Measurements from ENCODE around the gene RBFOX1. TPM values are rescaled to one million over a fixed set of nuclear protein-coding genes. Genes with fewer than 3 reads are reported as not detected.

The RBFOX1 gene
- total and polyA plus RNA-seq, 2 donors from 2014 or later: 0.24 to 0.66 TPM

- no peak for FAIRE-seq
- H3K4me3 ChIP-seq (ENCODE audit: low read length in 3 of 3): no peak overlapping the region
- H3K9me3 ChIP-seq (ENCODE audit: control insufficient read depth in 2 of 3, insufficient read depth in 1 of 3, low read length in 3 of 3): peaks cover 0 to under 1% (median 0%) of the 10 kb centered on the region in 3 donors
- TF ChIP-seq CTCF (IDR thresholded peaks at IDR 0.05; ENCODE audit: borderline replicate concordance, extremely low read depth, insufficient read depth): no peak
- intact Hi-C loops (cut with DNase I): no loop called here
- H3K4me1 ChIP-seq (ENCODE audit: control insufficient read depth in 2 of 3, insufficient read depth in 2 of 3, low read depth in 1 of 3, low read length in 3 of 3): no peaks in the 10 kb centered on the region
- H3K27me3 ChIP-seq (ENCODE audit: control insufficient read depth, insufficient read depth, low read length): no peaks in the 10 kb centered on the region
- no peak overlapping the region for H3K9ac ChIP-seq (ENCODE audit: low read length in 3 of 3)
- peak in 1 of 5 donors; percentile 30 for DNase-seq
- H3K36me3 ChIP-seq (ENCODE audit: control insufficient read depth in 2 of 3, insufficient read depth in 3 of 3, low read length in 3 of 3): no peaks in the 10 kb centered on the region
- no peak overlapping the region for H3K27ac ChIP-seq (ENCODE audit: low read depth in 2 of 2, low read length in 2 of 2)
These were observed 117.2 kb downstream of the RBFOX1 start for GRCh38 chr16:7449808-7450207.

- FAIRE-seq: no peak
- Histone ChIP-seq H3K4me1 (ENCODE audit: control insufficient read depth in 2 of 3, insufficient read depth in 2 of 3, low read depth in 1 of 3, low read length in 3 of 3) (no peaks in the 10 kb centered on the region), H3K36me3 (ENCODE audit: control insufficient read depth in 2 of 3, insufficient read depth in 3 of 3, low read length in 3 of 3) (no peaks in the 10 kb centered on the region), H3K4me3 (ENCODE audit: low read length in 3 of 3) (no peak overlapping the region), H3K9me3 (ENCODE audit: control insufficient read depth in 2 of 3, insufficient read depth in 1 of 3, low read length in 3 of 3) (peaks cover 0 to 3% (median 0%) of the 10 kb centered on the region in 3 donors), H3K9ac (ENCODE audit: low read length in 3 of 3) (no peak overlapping the region), H3K27ac (ENCODE audit: low read depth in 2 of 2, low read length in 2 of 2) (no peak overlapping the region), H3K27me3 (ENCODE audit: control insufficient read depth, insufficient read depth, low read length) (no peaks in the 10 kb centered on the region)
- TF ChIP-seq CTCF (IDR thresholded peaks at IDR 0.05; ENCODE audit: borderline replicate concordance, extremely low read depth, insufficient read depth): no peak
- DNase-seq: peak in 2 of 5 donors; percentile 27 to 42
- intact Hi-C loops (cut with DNase I): no loop called here
These were observed 117.8 kb downstream of the RBFOX1 start for GRCh38 chr16:7450440-7450839.

- FAIRE-seq (no peak), DNase-seq (no peak)
- Histone ChIP-seq H3K4me1 (ENCODE audit: control insufficient read depth in 2 of 3, insufficient read depth in 2 of 3, low read depth in 1 of 3, low read length in 3 of 3) (no peaks in the 10 kb centered on the region), H3K36me3 (ENCODE audit: control insufficient read depth in 2 of 3, insufficient read depth in 3 of 3, low read length in 3 of 3) (no peaks in the 10 kb centered on the region), H3K27ac (ENCODE audit: low read depth in 2 of 2, low read length in 2 of 2) (no peak overlapping the region), H3K27me3 (ENCODE audit: control insufficient read depth, insufficient read depth, low read length) (no peaks in the 10 kb centered on the region), H3K4me3 (ENCODE audit: low read length in 3 of 3) (no peak overlapping the region), H3K9me3 (ENCODE audit: control insufficient read depth in 2 of 3, insufficient read depth in 1 of 3, low read length in 3 of 3) (peaks cover 0 to 3% (median 0%) of the 10 kb centered on the region in 3 donors), H3K9ac (ENCODE audit: low read length in 3 of 3) (no peak overlapping the region)
- no peak for TF ChIP-seq CTCF (IDR thresholded peaks at IDR 0.05; ENCODE audit: borderline replicate concordance, extremely low read depth, insufficient read depth)
- intact Hi-C loops (cut with DNase I): no loop called here
These were observed 119.4 kb downstream of the RBFOX1 start for GRCh38 chr16:7452090-7452489.

- H3K9ac ChIP-seq (ENCODE audit: low read length in 3 of 3): no peak overlapping the region
- no peak overlapping the region for H3K27ac ChIP-seq (ENCODE audit: low read depth in 2 of 2, low read length in 2 of 2)
- H3K27me3 ChIP-seq (ENCODE audit: control insufficient read depth, insufficient read depth, low read length): no peaks in the 10 kb centered on the region
- no peaks in the 10 kb centered on the region for H3K36me3 ChIP-seq (ENCODE audit: control insufficient read depth in 2 of 3, insufficient read depth in 3 of 3, low read length in 3 of 3)
- no peak for FAIRE-seq
- no peak for TF ChIP-seq CTCF (IDR thresholded peaks at IDR 0.05; ENCODE audit: borderline replicate concordance, extremely low read depth, insufficient read depth)
- H3K4me1 ChIP-seq (ENCODE audit: control insufficient read depth in 2 of 3, insufficient read depth in 2 of 3, low read depth in 1 of 3, low read length in 3 of 3): no peaks in the 10 kb centered on the region
- no peak overlapping the region for H3K4me3 ChIP-seq (ENCODE audit: low read length in 3 of 3)
- H3K9me3 ChIP-seq (ENCODE audit: control insufficient read depth in 2 of 3, insufficient read depth in 1 of 3, low read length in 3 of 3): peaks cover 0 to 3% (median 0%) of the 10 kb centered on the region in 3 donors
- intact Hi-C loops (cut with DNase I): no loop called here
- peak in 3 of 5 donors; percentile 43 to 86 (median 79) for DNase-seq
These were observed 123.6 kb downstream of the RBFOX1 start for GRCh38 chr16:7456211-7456610.
